K562 (cell line): ENCODE measurements around the gene MFF. TPM values are rescaled to one million over a fixed set of nuclear protein-coding genes. Genes with fewer than 3 reads are reported as not detected.
"Not testable (repeated sequence)": the region's sequence is repeated elsewhere in the genome, so short reads cannot be mapped to it uniquely, and the experiment has no call there.

Experiments
- ATAC-seq: fragments of 200-7000 bp; cut with Tn5 transposase; 3 replicates; pipeline ENCODE4 v1.9.1; 2020; ENCODE audit warnings: moderate library complexity
- BruUV-seq: library from RNA; stranded (reverse); fragments of 400-500 nt; replicated peaks from 2 replicates; lab custom pipeline; 2021; lab: Mats Ljungman, UMichigan
- CTCF ChIA-PET: fragments of 300-600 bp; formaldehyde crosslinking; extraction: SDS; loops from one replicate; lab custom pipeline; 2021; ENCODE audit warnings: low intra/inter-chr PET ratio; lab: Yijun Ruan, JAX
- POLR2A ChIA-PET: fragments of 300-600, 350-650 bp; sonication (Branson Sonifier 250); formaldehyde crosslinking; extraction: SDS; loops from one replicate; lab custom pipeline; 2021; ENCODE audit warnings: antibody characterized with exemption, inconsistent platforms; lab: Yijun Ruan, JAX
- DNase-seq, 4 experiments: peaks; one replicate each; pipeline versions ENCODE4 v3.0.0 to v3.0.0-alpha.2; 2011 to 2018; ENCODE audit warnings: low spot score in 3 of 4, mixed read lengths in 3 of 4; ENCODE audit errors: extremely low read depth in 1 of 4
- FAIRE-seq: peaks from 2 replicates; lab custom pipeline; 2011; peaks lifted over from hg19 to GRCh38; lab: Jason Lieb, UNC
- H2AFZ ChIP-seq: 2 replicates; pipeline ENCODE4 v1.6.0; 2011; ENCODE audit warnings: low read depth, low read length, control low read depth, inconsistent platforms
- H3K27ac ChIP-seq: fragments of 200-600 bp; 3 replicates; pipeline ENCODE4 v1.8.0; 2011; ENCODE audit warnings: low read depth, mild to moderate bottlenecking, control low read depth, inconsistent platforms, low read length, moderate library complexity, mixed read lengths; ENCODE audit errors: extremely low read depth
- H3K27me3 ChIP-seq, 2 experiments: fragments of 300-600 bp in 1 of 2; 2 replicates in 1 of 2; 3 replicates in 1 of 2; pipeline versions ENCODE4 v1.6.0 to v1.8.0; 2011; ENCODE audit warnings: inconsistent platforms in 2 of 2, low read length in 2 of 2, mild to moderate bottlenecking in 1 of 2, mixed read lengths in 1 of 2, moderate library complexity in 1 of 2; ENCODE audit not compliant: control insufficient read depth in 2 of 2, insufficient read depth in 2 of 2
- H3K36me3 ChIP-seq: fragments of 300-600 bp; 3 replicates; pipeline ENCODE4 v1.8.0; 2011; ENCODE audit warnings: mild to moderate bottlenecking, low read length, inconsistent platforms; ENCODE audit not compliant: control insufficient read depth, insufficient read depth
- H3K4me1 ChIP-seq, 2 experiments: fragments of 200-600 bp in 1 of 2; replicated peaks in 1 of 2; 2 replicates in 1 of 2; 3 replicates in 1 of 2; pipeline versions ENCODE4 v1.5.1 to v1.8.0; 2011; ENCODE audit warnings: inconsistent platforms in 2 of 2, low read length in 2 of 2, mild to moderate bottlenecking in 1 of 2, mixed read lengths in 1 of 2, moderate library complexity in 1 of 2; ENCODE audit not compliant: control insufficient read depth in 2 of 2, insufficient read depth in 2 of 2
- H3K4me2 ChIP-seq: 2 replicates; pipeline ENCODE4 v1.6.1; 2011; ENCODE audit warnings: low read length, control low read depth, inconsistent platforms, mixed read lengths; ENCODE audit not compliant: insufficient read depth
- H3K4me3 ChIP-seq: fragments of 200-600 bp; sonication (generic), shearing (Covaris generic); 2 replicates; pipeline ENCODE4 v1.5.1; 2016; ENCODE audit warnings: control low read depth, inconsistent platforms
- H3K79me2 ChIP-seq: fragments of 200-600 bp; 3 replicates; pipeline ENCODE4 v1.8.0; 2011; ENCODE audit warnings: low read length, inconsistent platforms; ENCODE audit not compliant: control insufficient read depth, insufficient read depth
- H3K9ac ChIP-seq, 2 experiments: 2 replicates each; pipeline versions ENCODE4 v1.6.0 to v1.6.1; 2011; ENCODE audit warnings: low read depth in 2 of 2, low read length in 2 of 2, control low read depth in 1 of 2, inconsistent platforms in 1 of 2, mild to moderate bottlenecking in 1 of 2, mixed read lengths in 1 of 2; ENCODE audit not compliant: insufficient read depth in 1 of 2
- H3K9me1 ChIP-seq: one replicate; pipeline ENCODE4 v1.6.0; 2011; ENCODE audit warnings: inconsistent platforms, mild to moderate bottlenecking, low read length, moderate library complexity; ENCODE audit not compliant: control insufficient read depth, insufficient read depth
- H3K9me3 ChIP-seq: replicated peaks from 2 replicates; pipeline ENCODE4 v1.5.1; 2011; ENCODE audit warnings: low read depth, low read length, inconsistent platforms; ENCODE audit not compliant: control insufficient read depth, insufficient read depth
- H4K20me1 ChIP-seq: replicated peaks from 2 replicates; pipeline ENCODE4 v1.6.1; 2011; ENCODE audit warnings: low read length, inconsistent platforms, mixed read lengths; ENCODE audit not compliant: control insufficient read depth, insufficient read depth
- LEF1 ChIP-seq: fragments of 450-650 bp; IDR thresholded peaks from 2 replicates; pipeline ENCODE4 v1.6.1; 2016; ENCODE audit warnings: mild to moderate bottlenecking
- SMAD3 ChIP-seq: fragments of 450-650 bp; formaldehyde crosslinking; conservative IDR thresholded peaks from 2 replicates; pipeline ENCODE4 v1.4.0; 2020; ENCODE audit warnings: mild to moderate bottlenecking
- SUPT5H ChIP-seq: fragments of 450-650 bp; IDR thresholded peaks from 2 replicates; pipeline ENCODE4 v1.6.1; 2016
- ZBTB26 ChIP-seq: fragments of 450-650 bp; formaldehyde crosslinking; IDR thresholded peaks from 2 replicates; pipeline ENCODE4 v1.4.0; 2022; ENCODE audit warnings: missing genetic modification characterization
- ZNF778 ChIP-seq: fragments of 450-650 bp; formaldehyde crosslinking; IDR thresholded peaks from 2 replicates; pipeline ENCODE4 v1.4.0; 2020; ENCODE audit warnings: mild to moderate bottlenecking, moderate library complexity
- WGBS: fragments of 100-300 bp; shearing (Covaris generic); methylation state at CpG from one replicate; pipeline ENCODE4 v1.1.6; 2016; ENCODE audit warnings: low coverage, mixed read lengths; ENCODE audit not compliant: insufficient coverage; ENCODE audit errors: missing lambda C conversion rate; 5-methylcytosine and 5-hydroxymethylcytosine counted together
- in situ Hi-C: fragments of 300-500 bp; cut with MboI; formaldehyde crosslinking; loops from 4 replicates; pipeline ENCODE4 v1.15.0; 2018; ENCODE audit warnings: inconsistent platforms, mixed read lengths
- intact Hi-C: fragments of 100-400 bp; cut with micrococcal nuclease; formaldehyde crosslinking; loops from 2 replicates; pipeline ENCODE4 v1.14.2; 2022
- polyA plus RNA-seq, 8 experiments: library from polyadenylated mRNA; depleted of rRNA in 4 of 8; stranded (reverse) in 5 of 8; unstranded in 3 of 8; fragments of >200 nt; fragmentation: Nextera tagmentation in 2 of 8; fragmentation: Illumina TruSeq in 1 of 8; extraction: Ambion mirVana in 2 of 8; extraction: Trizol in 1 of 8; gene quantifications; 2 replicates each; pipeline versions ENCODE4 v1.2.1 to v1.2.3, GENCODE V29; 2011 to 2014; ENCODE audit warnings: inconsistent platforms in 1 of 8, missing spikeins in 1 of 8
- total RNA-seq, 7 experiments: library from RNA; depleted of rRNA in 6 of 7; stranded (reverse); fragments of >200 nt in 6 of 7; fragmentation: Illumina TruSeq in 2 of 7; extraction: Trizol in 2 of 7; gene quantifications; 2 replicates each; pipeline versions ENCODE4 v1.2.1 to v1.2.3, GENCODE V29; 2011 to 2021; ENCODE audit warnings: low replicate concordance in 1 of 7

Gene MFF
- total and polyA plus RNA-seq, 9 of the 15 experiments (the other 6 are each of a cell fraction or from before 2014, with no cell fraction given): 9.4 to 75.4 (median 55.7) TPM

- TF ChIP-seq ZNF778 (CRISPR knock-in tag) (no peak), ZBTB26 (CRISPR knock-in tag) (no peak), LEF1 (no peak), SMAD3 (no peak), SUPT5H (no peak)
These were observed 54.0 kb downstream of the MFF start, which contains the start of gene TM4SF20 (continued) for GRCh38 chr2:227379095-227379494.

- H3K27ac ChIP-seq, DNase-seq, intact Hi-C loops, H3K4me3 ChIP-seq, CTCF ChIA-PET, BruUV-seq, H3K4me2 ChIP-seq, H3K79me2 ChIP-seq, H3K9ac ChIP-seq, H3K4me1 ChIP-seq, ATAC-seq, H2AFZ ChIP-seq, H3K9me3 ChIP-seq, H3K9me1 ChIP-seq, POLR2A ChIA-PET, in situ Hi-C loops, FAIRE-seq, H3K27me3 ChIP-seq, H4K20me1 ChIP-seq, H3K36me3 ChIP-seq: not testable (repeated sequence)
- 0% methylated on average over 2 of the region's 2 CpGs for WGBS
These were observed 57.3 kb downstream of the MFF start for GRCh38 chr2:227382241-227382835.
